Coronary artery (tissue), 2 donors: ENCODE data around the gene PRKCZ.

Experiments
- DNase-seq: peaks from one replicate; pipeline ENCODE4 v3.0.0-alpha.2; 2017; ENCODE audit warnings: low spot score
- H3K27ac ChIP-seq, 2 donors: fragments of 200-600 bp; sonication (generic); one replicate each; pipeline ENCODE4 v1.5.1; 2016 to 2019
- H3K4me3 ChIP-seq: fragments of 200-600 bp; sonication (generic); 2 replicates; pipeline ENCODE4 v1.5.1; 2016; ENCODE audit warnings: mild to moderate bottlenecking, moderate library complexity
- TF ChIP-seq, protein P1 (sequence below): fragments of 200-600 bp; sonication (generic); IDR thresholded peaks from one replicate; pipeline ENCODE4 v1.5.1; 2019; ENCODE audit warnings: antibody characterized with exemption

The PRKCZ gene

DNA sequence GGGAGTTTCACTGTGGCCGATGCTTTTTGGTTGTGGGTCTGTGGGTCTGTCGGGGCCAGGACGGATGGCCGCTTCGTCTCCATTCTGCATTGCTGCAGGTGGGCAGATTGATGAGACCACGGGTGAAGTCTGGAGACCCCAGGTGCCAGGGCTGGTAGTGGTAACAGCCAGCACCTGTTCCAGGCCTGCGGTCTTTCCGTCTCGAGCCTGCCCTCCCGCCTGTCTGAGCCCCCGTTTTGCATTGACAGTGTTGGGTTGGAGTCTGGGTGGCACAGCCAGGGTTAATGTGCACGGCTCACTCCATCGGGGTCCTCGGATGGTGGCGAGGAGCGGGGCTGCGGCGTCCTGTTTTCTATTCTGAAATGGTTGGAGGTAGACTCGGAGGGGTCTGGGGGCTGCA, 24.2 kb downstream of the PRKCZ start:
- Histone ChIP-seq H3K27ac (no peak overlapping the region), H3K4me3 (no peak overlapping the region)
- DNase-seq, result no peak
- TF ChIP-seq, protein P1, sequence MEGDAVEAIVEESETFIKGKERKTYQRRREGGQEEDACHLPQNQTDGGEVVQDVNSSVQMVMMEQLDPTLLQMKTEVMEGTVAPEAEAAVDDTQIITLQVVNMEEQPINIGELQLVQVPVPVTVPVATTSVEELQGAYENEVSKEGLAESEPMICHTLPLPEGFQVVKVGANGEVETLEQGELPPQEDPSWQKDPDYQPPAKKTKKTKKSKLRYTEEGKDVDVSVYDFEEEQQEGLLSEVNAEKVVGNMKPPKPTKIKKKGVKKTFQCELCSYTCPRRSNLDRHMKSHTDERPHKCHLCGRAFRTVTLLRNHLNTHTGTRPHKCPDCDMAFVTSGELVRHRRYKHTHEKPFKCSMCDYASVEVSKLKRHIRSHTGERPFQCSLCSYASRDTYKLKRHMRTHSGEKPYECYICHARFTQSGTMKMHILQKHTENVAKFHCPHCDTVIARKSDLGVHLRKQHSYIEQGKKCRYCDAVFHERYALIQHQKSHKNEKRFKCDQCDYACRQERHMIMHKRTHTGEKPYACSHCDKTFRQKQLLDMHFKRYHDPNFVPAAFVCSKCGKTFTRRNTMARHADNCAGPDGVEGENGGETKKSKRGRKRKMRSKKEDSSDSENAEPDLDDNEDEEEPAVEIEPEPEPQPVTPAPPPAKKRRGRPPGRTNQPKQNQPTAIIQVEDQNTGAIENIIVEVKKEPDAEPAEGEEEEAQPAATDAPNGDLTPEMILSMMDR, result no peak

DNA sequence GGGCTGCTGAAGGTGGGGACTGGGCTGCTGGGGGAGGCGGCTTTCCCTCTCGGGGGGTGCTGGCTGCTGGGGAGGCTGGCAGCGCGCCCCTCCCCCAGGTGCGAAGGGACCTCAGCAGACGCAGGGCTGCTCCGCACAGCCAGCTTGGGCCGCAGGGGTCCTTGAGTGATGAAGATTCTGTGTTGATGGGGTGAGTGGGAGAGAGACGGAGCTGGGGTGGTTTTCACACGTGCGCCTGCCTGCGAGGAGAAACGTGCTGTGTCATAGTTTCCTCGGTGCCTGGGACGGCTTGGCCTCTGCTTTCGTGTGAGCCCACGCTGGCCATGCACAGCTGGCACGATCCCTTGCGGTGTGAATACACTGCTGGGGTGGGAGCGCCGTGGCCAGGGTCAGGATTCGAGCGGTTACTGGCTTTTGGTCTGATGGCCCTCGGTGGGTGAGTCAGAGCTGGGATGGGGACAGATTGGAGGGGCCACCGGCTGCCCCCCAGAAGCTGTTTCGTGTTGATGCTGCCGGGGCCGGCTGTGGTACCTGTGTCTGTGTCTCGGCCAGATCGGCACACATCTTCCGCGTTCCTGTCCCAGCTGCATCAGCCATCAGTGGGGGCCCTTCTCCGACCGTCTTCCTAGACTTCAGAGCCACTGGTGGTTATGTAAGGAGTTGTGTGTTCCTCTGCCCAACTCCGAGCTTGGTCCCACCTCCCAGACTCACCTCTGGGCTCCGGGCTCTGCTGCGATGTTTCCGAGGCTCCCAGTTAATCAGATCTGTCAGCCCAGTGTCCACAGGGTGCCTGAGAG, 24.9 kb downstream of the PRKCZ start:
- no peak for DNase-seq
- no peak overlapping the region for H3K4me3 ChIP-seq
- TF ChIP-seq, protein P1, result no peak
- H3K27ac ChIP-seq, result no peak overlapping the region

DNA sequence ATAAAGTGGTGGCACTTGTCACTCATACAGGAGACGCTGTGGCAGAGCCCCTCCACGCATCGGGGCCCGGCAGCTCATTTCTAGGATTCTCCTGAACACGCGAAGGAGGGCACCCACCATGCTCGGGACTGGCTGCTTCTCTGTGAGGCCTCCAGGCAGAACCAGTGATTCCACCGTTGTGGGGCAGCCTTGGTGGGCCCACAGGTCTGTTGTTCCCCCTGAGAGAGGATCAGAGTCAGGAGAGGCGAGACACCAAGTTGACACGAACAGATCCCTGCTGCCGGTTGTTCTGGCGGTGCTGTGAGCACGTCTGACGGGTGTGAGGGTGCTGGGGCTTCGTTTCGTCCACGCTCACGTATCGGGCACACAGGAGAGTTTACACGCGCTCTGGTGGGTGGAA, 26.6 kb downstream of the PRKCZ start:
- no peak overlapping the region for H3K27ac ChIP-seq
- no peak overlapping the region for H3K4me3 ChIP-seq
- TF ChIP-seq, protein P1, result no peak
- DNase-seq, result no peak

DNA sequence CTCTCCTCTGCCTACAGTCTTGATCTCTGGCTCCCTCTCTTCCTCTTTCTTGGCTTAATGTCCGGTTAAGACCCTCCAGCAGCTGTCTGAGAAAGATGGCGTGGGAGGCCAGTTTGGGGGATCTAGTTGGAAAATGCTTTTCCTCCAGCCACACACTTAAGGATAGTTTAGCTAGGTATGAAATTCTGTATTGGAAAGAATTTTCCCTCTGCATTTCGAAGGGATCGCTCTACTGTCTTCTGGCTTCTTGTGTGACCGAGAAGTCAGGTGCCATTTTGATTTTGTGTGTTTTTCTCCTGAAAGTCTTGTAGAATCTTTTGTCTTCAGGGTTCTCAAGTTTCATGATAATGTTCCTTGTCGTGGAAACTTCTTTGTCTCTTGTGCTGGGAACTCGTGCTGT, 28.0 kb downstream of the PRKCZ start:
- DNase-seq, result no peak
- TF ChIP-seq, protein P1, result no peak
- Histone ChIP-seq H3K27ac (no peak overlapping the region), H3K4me3 (no peak overlapping the region)

DNA sequence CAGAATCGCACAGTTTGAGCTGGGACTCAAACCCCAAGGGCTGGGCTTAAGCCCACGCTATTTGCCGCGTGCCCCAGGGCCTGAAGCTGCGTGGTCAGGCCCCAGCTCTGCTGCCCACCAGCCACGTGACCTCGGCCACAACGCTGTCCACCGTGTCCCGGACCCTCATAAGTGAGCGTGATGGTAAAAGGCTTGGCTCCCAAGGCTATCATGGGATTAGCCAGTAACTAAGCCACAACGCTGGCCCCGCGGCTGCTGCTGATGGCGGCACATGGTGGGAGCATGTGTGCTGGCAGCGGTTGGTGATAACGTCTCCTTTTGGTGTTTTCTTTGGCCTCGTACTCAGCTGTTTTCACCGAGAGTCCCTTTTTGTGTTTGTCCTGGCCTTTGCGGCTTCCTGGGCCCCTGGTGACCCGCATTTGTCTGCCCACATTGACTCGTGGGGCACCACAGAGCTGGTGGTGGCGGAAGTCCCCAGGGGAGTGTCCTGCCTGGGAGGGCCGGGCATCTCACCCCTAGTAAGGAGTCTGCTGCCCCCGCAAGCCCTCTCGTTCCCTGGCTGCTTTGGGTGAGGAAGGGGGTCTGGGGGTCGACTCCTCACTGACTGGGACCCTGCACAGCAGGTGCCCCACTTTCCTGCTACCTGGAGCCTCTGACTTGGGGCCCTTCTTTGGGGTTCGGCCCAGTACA, 29.3 kb downstream of the PRKCZ start:
- TF ChIP-seq, protein P1, result no peak
- Histone ChIP-seq H3K27ac (no peak overlapping the region), H3K4me3 (no peak overlapping the region)
- DNase-seq, result no peak

DNA sequence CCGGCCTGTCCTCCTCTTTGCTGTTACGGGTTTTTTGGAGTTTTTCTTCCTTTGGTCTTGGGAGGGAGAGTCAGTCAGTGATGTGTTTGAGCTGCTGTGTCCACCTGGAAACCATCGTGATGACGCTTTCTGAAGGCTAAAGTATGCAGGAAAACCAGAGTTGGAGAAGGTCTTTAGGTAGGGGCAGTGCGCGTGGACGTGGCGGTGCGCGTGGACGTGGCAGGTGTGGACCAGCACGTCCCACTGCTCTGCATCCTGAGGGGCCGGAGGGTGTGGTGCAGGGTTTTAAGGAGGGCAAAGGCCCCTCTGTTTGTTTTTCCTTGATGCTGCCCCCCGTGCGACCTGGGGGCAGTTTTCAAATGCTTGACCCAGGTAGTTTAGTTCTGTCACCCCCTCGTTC, 29.9 kb downstream of the PRKCZ start:
- Histone ChIP-seq H3K27ac (no peak overlapping the region), H3K4me3 (no peak overlapping the region)
- DNase-seq, result no peak
- TF ChIP-seq, protein P1, result no peak

DNA sequence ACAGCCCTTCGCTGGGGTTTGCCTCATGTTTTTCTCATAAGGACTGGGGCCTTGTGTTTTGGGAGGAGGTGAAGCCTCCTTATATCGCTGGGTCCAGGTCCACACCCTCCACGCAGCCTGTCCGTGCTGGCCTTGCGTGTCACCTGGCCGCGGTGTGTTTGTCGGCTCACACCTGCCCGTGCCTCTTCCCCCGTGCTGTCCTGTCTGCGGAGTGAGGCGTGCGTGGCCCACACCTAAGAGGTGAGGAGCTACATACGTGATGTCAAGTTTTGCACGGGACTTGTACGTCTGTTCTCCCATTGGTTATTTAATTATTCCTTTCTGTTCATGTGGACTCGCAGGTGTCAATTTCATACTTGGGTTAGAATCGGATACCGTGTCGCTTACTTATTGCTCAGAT, 30.7 kb downstream of the PRKCZ start:
- TF ChIP-seq, protein P1, result no peak
- DNase-seq, result no peak
- H3K27ac ChIP-seq, result no peak overlapping the region
- no peak overlapping the region for H3K4me3 ChIP-seq
